Cardiac muscle cell (in vitro differentiated cells and primary cell): ENCODE data around the gene TMEM158. TPM values are rescaled to one million over a fixed set of nuclear protein-coding genes. Genes with fewer than 3 reads are reported as not detected.

Source experiments
- DNase-seq, 2 donors: peaks; one replicate each; pipeline versions ENCODE4 v3.0.0 to v3.0.0-alpha.2; 2010 to 2017; ENCODE audit warnings: low read depth in 1 of 2, low spot score in 1 of 2
- H3K27ac ChIP-seq: fragments of 200-600 bp; sonication (generic); 2 replicates; pipeline ENCODE4 v1.5.1; 2016
- H3K27me3 ChIP-seq: fragments of 200-600 bp; sonication (generic); 2 replicates; pipeline ENCODE4 v1.6.0; 2016; ENCODE audit warnings: control low read depth
- H3K36me3 ChIP-seq: fragments of 200-600 bp; sonication (generic); 2 replicates; pipeline ENCODE4 v1.5.1; 2016; ENCODE audit warnings: control low read depth
- H3K4me1 ChIP-seq: fragments of 200-600 bp; sonication (generic); 2 replicates; pipeline ENCODE4 v1.8.1; 2017; ENCODE audit warnings: low read depth, mild to moderate bottlenecking, mixed run types
- H3K4me3 ChIP-seq: fragments of 200-600 bp; sonication (generic); 2 replicates; pipeline ENCODE4 v1.5.1; 2016; ENCODE audit warnings: mild to moderate bottlenecking
- H3K9me3 ChIP-seq: fragments of 200-600 bp; sonication (generic); 2 replicates; pipeline ENCODE4 v1.5.1; 2017; ENCODE audit warnings: low read depth, mild to moderate bottlenecking, control low read depth
- polyA plus RNA-seq: library from polyadenylated mRNA; unstranded; fragments of >200 nt; fragmentation: Nextera tagmentation; extraction: Ambion mirVana; gene quantifications from 2 replicates; pipeline ENCODE4 v1.2.1, GENCODE V29; 2016
- total RNA-seq: library from RNA; depleted of rRNA; stranded (reverse); fragments of >200 nt; gene quantifications from 2 replicates; pipeline ENCODE4 v1.2.3, GENCODE V29; 2016
- TF ChIP-seq, protein P1 (sequence below): IDR thresholded peaks from 2 replicates; pipeline ENCODE4 v1.5.1; 2012; ENCODE audit warnings: low read depth, mild to moderate bottlenecking, low read length

The TMEM158 gene
- total and polyA plus RNA-seq, 2 experiments from 2014 or later, result 0.83 to 3.4 TPM

- peak in 1 of 2 donors; percentile 62 for DNase-seq
- no peak overlapping the region for H3K4me3 ChIP-seq
- TF ChIP-seq, protein P1, sequence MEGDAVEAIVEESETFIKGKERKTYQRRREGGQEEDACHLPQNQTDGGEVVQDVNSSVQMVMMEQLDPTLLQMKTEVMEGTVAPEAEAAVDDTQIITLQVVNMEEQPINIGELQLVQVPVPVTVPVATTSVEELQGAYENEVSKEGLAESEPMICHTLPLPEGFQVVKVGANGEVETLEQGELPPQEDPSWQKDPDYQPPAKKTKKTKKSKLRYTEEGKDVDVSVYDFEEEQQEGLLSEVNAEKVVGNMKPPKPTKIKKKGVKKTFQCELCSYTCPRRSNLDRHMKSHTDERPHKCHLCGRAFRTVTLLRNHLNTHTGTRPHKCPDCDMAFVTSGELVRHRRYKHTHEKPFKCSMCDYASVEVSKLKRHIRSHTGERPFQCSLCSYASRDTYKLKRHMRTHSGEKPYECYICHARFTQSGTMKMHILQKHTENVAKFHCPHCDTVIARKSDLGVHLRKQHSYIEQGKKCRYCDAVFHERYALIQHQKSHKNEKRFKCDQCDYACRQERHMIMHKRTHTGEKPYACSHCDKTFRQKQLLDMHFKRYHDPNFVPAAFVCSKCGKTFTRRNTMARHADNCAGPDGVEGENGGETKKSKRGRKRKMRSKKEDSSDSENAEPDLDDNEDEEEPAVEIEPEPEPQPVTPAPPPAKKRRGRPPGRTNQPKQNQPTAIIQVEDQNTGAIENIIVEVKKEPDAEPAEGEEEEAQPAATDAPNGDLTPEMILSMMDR, result no peak
- no peak overlapping the region for H3K27ac ChIP-seq
- H3K4me1 ChIP-seq, result no peaks in the 10 kb centered on the region
- H3K27me3 ChIP-seq, result no peaks in the 10 kb centered on the region
- no peaks in the 10 kb centered on the region for H3K36me3 ChIP-seq
- no peaks in the 10 kb centered on the region for H3K9me3 ChIP-seq
Observed at GRCh38 chr3:45198264-45199260, 27.5 kb downstream of the TMEM158 start.

DNA sequence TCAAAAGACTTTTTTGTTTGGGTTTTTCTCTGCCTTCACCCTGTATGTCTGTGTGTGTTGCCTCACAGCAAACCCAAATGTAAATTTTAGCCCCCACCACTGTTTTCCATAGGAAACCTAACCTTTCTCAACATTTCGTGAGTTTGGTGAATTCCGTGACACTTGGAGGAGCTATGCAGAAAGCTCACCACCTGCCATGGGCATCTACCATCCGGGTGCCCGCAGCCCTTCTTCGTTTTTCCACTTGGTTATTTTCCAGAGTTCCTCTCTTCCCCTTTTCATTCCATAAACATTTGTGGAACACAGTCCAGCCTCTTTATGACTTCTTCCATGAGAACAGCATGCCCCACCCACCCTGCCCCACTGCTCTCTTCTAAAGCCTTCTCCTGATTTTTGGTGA, 31.3 kb downstream of the TMEM158 start:
- TF ChIP-seq, protein P1, result no peak
- H3K4me3 ChIP-seq, result no peak overlapping the region
- H3K4me1 ChIP-seq, result no peaks in the 10 kb centered on the region
- H3K27me3 ChIP-seq, result no peaks in the 10 kb centered on the region
- no peak overlapping the region for H3K27ac ChIP-seq
- H3K9me3 ChIP-seq, result no peaks in the 10 kb centered on the region
- DNase-seq, result no peak
- H3K36me3 ChIP-seq, result no peaks in the 10 kb centered on the region

GRCh38 chr3:45191924-45192417, 34.1 kb downstream of the TMEM158 start:
- TF ChIP-seq, protein P1, result no peak
- Histone ChIP-seq H3K36me3 (no peaks in the 10 kb centered on the region), H3K4me1 (no peaks in the 10 kb centered on the region), H3K9me3 (no peaks in the 10 kb centered on the region), H3K4me3 (no peak overlapping the region), H3K27ac (no peak overlapping the region), H3K27me3 (no peaks in the 10 kb centered on the region)
- no peak for DNase-seq

DNA sequence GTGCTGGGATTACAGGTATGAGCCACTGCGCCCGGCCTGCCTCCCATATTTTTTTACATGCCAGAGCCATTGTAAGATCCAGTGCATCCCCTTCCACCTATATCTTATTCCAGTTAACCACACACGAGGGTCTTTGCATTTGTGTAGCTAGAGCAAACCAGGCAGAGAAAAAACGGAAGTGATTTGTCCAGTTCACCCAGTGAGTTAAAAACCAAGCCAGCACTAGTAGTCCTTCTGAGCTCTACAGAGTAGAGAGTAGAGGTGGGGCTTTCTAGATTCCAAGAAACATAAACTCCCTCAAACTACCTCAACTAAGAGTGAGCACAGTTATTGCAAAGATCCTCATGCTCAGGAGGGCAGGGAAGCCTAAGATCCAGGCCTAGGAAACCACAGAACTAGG, 34.7 kb downstream of the TMEM158 start:
- Histone ChIP-seq H3K4me3 (no peak overlapping the region), H3K27ac (no peak overlapping the region), H3K27me3 (no peaks in the 10 kb centered on the region), H3K9me3 (no peaks in the 10 kb centered on the region), H3K4me1 (no peaks in the 10 kb centered on the region), H3K36me3 (no peaks in the 10 kb centered on the region)
- no peak for DNase-seq
- TF ChIP-seq, protein P1, result no peak

GRCh38 chr3:45188719-45189659, 37.1 kb downstream of the TMEM158 start:
- TF ChIP-seq, protein P1, result no peak
- Histone ChIP-seq H3K27me3 (peaks cover 2% of the 10 kb centered on the region), H3K9me3 (no peaks in the 10 kb centered on the region), H3K27ac (no peak overlapping the region), H3K4me1 (no peaks in the 10 kb centered on the region), H3K4me3 (no peak overlapping the region), H3K36me3 (no peaks in the 10 kb centered on the region)
- DNase-seq, result no peak
